IMR-90 (cell line): ENCODE measurements around the gene PAM16.

ENCODE experiments used
- MXI1 ChIP-seq: IDR thresholded peaks from 2 replicates; pipeline ENCODE4 v1.6.1; 2012; ENCODE audit warnings: low read depth, mild to moderate bottlenecking, low read length, moderate library complexity, borderline replicate concordance
- POLR2A ChIP-seq: IDR thresholded peaks from 2 replicates; pipeline ENCODE4 v1.6.1; 2012; ENCODE audit warnings: mild to moderate bottlenecking, low read depth, low read length
- RAD21 ChIP-seq: IDR thresholded peaks from 2 replicates; pipeline ENCODE4 v1.6.1; 2012; ENCODE audit warnings: low read length, improper control_type of control experiment
- RCOR1 ChIP-seq: IDR thresholded peaks from 2 replicates; pipeline ENCODE4 v1.6.1; 2012; ENCODE audit warnings: mild to moderate bottlenecking, low read length, improper control_type of control experiment; ENCODE audit not compliant: insufficient replicate concordance
- USF2 ChIP-seq: fragments of 150-350 bp; IDR thresholded peaks from 2 replicates; pipeline ENCODE4 v1.6.1; 2017; ENCODE audit warnings: mild to moderate bottlenecking, antibody characterized with exemption, low read length, low read depth
- TF ChIP-seq, protein P1 (sequence below): conservative IDR thresholded peaks from 2 replicates; pipeline ENCODE4 v1.5.1; 2012; ENCODE audit warnings: mild to moderate bottlenecking, low read depth, low read length, improper control_type of control experiment

- TF ChIP-seq USF2 (no peak), RCOR1 (no peak), MXI1 (no peak), POLR2A (peak; percentile 24; the same call in 1 of the 2 replicates), RAD21 (no peak)
- TF ChIP-seq, protein P1, sequence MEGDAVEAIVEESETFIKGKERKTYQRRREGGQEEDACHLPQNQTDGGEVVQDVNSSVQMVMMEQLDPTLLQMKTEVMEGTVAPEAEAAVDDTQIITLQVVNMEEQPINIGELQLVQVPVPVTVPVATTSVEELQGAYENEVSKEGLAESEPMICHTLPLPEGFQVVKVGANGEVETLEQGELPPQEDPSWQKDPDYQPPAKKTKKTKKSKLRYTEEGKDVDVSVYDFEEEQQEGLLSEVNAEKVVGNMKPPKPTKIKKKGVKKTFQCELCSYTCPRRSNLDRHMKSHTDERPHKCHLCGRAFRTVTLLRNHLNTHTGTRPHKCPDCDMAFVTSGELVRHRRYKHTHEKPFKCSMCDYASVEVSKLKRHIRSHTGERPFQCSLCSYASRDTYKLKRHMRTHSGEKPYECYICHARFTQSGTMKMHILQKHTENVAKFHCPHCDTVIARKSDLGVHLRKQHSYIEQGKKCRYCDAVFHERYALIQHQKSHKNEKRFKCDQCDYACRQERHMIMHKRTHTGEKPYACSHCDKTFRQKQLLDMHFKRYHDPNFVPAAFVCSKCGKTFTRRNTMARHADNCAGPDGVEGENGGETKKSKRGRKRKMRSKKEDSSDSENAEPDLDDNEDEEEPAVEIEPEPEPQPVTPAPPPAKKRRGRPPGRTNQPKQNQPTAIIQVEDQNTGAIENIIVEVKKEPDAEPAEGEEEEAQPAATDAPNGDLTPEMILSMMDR = no peak
These were observed 35.9 kb upstream of the PAM16 start for GRCh38 chr16:4386951-4387565.
